ENCODE results near the gene CARM1. TPM values are rescaled to one million over a fixed set of nuclear protein-coding genes. Genes with fewer than 3 reads are reported as not detected.

CARM1 gene
- total and polyA plus RNA-seq, 2 donors (not counting 3 experiments of a cell fraction or from before 2014, with no cell fraction given), result 65.6 to 70.8 TPM

DNA sequence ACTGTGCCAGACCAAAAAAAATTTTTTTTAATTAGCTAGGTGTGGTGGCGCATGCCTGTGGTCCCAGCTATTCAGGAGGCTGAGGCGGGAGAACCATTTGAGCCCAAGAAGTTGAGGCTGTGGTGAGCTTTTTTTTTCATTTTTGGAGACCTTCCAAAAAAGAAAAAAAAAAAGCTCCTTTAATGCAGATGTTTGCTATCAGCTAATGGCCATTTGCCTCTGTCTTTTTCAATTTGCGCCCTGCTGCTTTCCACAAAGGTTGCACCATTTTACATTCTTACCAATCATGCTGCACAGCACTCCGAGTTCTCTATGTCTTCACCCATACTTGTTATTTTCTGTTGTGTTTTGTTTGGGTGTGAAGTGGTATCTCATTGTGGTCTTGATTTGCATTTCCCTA lies 73.9 kb downstream of the CARM1 start:
- H3K4me1 ChIP-seq (ENCODE audit: control insufficient read depth, extremely low read depth, insufficient read depth, low read length), result no peaks in the 10 kb centered on the region
- FAIRE-seq (no peak), DNase-seq (ENCODE audit: low read depth, low spot score) (no peak)
- no peak overlapping the region for H2AFZ ChIP-seq (ENCODE audit: low read depth, low read length)
- H3K27me3 ChIP-seq (ENCODE audit: control insufficient read depth in 2 of 2, insufficient read depth in 2 of 2, low read length in 2 of 2), result no peaks in the 10 kb centered on the region
- ChIA-PET POLR2A (no interaction called here), CTCF (interaction anchor here (1.0 to 2.0 kb wide), 3 partner anchors 9 to 13 kb away, joined by 3 to 14 read pairs (median 4); no protein-coding TSS in a partner anchor)
- no TSS peak for BruUV-seq (replicated peaks)
- H3K9me3 ChIP-seq (replicated peaks; ENCODE audit: control insufficient read depth, insufficient read depth, low read length), result no peaks in the 10 kb centered on the region
- H4K20me1 ChIP-seq (replicated peaks; ENCODE audit: control insufficient read depth, extremely low read depth, insufficient read depth, low read length), result no peaks in the 10 kb centered on the region
- intact Hi-C loops (cut with micrococcal nuclease) (no loop called here), dilution Hi-C loops (cut with MboI; ENCODE audit: extremely low pct_ligation_motif_present, low sequenced_read_pairs) (no loop called here)
- no peak overlapping the region for H3K27ac ChIP-seq (ENCODE audit: insufficient read depth, low read depth, low read length)
- no peaks in the 10 kb centered on the region for H3K36me3 ChIP-seq (ENCODE audit: control insufficient read depth in 2 of 2, extremely low read depth in 1 of 2, insufficient read depth in 2 of 2, low read length in 2 of 2)
- no peak overlapping the region for H3K4me2 ChIP-seq (ENCODE audit: insufficient read depth, low read length)
- no peaks in the 10 kb centered on the region for H3K79me2 ChIP-seq (ENCODE audit: control insufficient read depth, insufficient read depth, low read length)
- H3K9me1 ChIP-seq (replicated peaks; ENCODE audit: control insufficient read depth, extremely low read depth, insufficient read depth, low read length), result no peaks in the 10 kb centered on the region
- TF ChIP-seq GATA2 (IDR thresholded peaks at IDR 0.05; ENCODE audit: insufficient read depth, insufficient read length, low read depth, low read length) (no peak), POLR2AphosphoS5 (IDR thresholded peaks at IDR 0.05; ENCODE audit: insufficient read depth, low read depth, low read length) (no peak), FOS (IDR thresholded peaks at IDR 0.05; ENCODE audit: borderline replicate concordance, insufficient read depth, low read length) (no peak), MYC (IDR thresholded peaks at IDR 0.05; ENCODE audit: low read depth, low read length) (no peak), EZH2 (IDR thresholded peaks at IDR 0.05; ENCODE audit: borderline replicate concordance, low read depth, low read length, severe bottlenecking) (no peak), JUN (IDR thresholded peaks at IDR 0.05; ENCODE audit: borderline replicate concordance, insufficient read depth, insufficient read length, low read depth) (no peak), POLR2A (IDR thresholded peaks at IDR 0.05; ENCODE audit: low read depth, low read length) (no peak)
- TF ChIP-seq, protein P1, sequence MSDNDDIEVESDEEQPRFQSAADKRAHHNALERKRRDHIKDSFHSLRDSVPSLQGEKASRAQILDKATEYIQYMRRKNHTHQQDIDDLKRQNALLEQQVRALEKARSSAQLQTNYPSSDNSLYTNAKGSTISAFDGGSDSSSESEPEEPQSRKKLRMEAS (IDR thresholded peaks at IDR 0.05; ENCODE audit: insufficient read depth, insufficient read length), result no peak
- H3K4me3 ChIP-seq (replicated peaks in 1 of 3; ENCODE audit: insufficient read depth in 1 of 3, low read depth in 1 of 3, low read length in 3 of 3), result no peak overlapping the region
- H3K9ac ChIP-seq (replicated peaks; ENCODE audit: extremely low read depth, insufficient read depth, low read length), result no peak overlapping the region
